HCT116 (cell line): ENCODE results near the gene UQCRC1.

Experiments used
- EZH2 ChIP-seq: fragments of 200-600 bp; sonication (generic); IDR thresholded peaks from 2 replicates; pipeline ENCODE4 v1.6.1; 2017; ENCODE audit warnings: antibody characterized with exemption, mixed run types
- POLR2A ChIP-seq: IDR thresholded peaks from 2 replicates; pipeline ENCODE4 v1.7.0; 2011; ENCODE audit warnings: borderline replicate concordance; ENCODE audit not compliant: insufficient read depth, insufficient read length; ENCODE audit errors: extremely low read depth
- POLR2AphosphoS5 ChIP-seq: IDR thresholded peaks from 2 replicates; pipeline ENCODE4 v1.6.1; 2011; ENCODE audit warnings: mild to moderate bottlenecking, low read depth, low read length, moderate library complexity
- SP1 ChIP-seq: IDR thresholded peaks from 2 replicates; pipeline ENCODE4 v1.6.1; 2012; ENCODE audit warnings: low read depth
- SRF ChIP-seq: IDR thresholded peaks from 2 replicates; pipeline ENCODE4 v1.6.1; 2012; ENCODE audit warnings: low read depth
- YY1 ChIP-seq: IDR thresholded peaks from 2 replicates; pipeline ENCODE4 v1.6.1; 2011; ENCODE audit warnings: low read length, low read depth, moderate library complexity, mild to moderate bottlenecking; ENCODE audit not compliant: insufficient replicate concordance; ENCODE audit errors: extremely low read depth
- ZNF274 ChIP-seq: fragments of 200-500 bp; sonication (Bioruptor generic); IDR thresholded peaks from 2 replicates; pipeline ENCODE4 v1.6.1; 2014; ENCODE audit warnings: mild to moderate bottlenecking, low read depth, low read length, inconsistent platforms
- TF ChIP-seq, protein P1 (sequence below), 3 experiments: fragments of 200-600 bp in 1 of 3; sonication (generic) in 1 of 3; IDR thresholded peaks in 2 of 3; conservative IDR thresholded peaks in 1 of 3; 2 replicates each; pipeline ENCODE4 v1.5.1; 2012 to 2017; ENCODE audit warnings: low read depth in 2 of 3, low read length in 2 of 3, antibody characterized with exemption in 1 of 3, borderline replicate concordance in 1 of 3, control low read depth in 1 of 3, mild to moderate bottlenecking in 1 of 3, mixed read lengths in 1 of 3, mixed run types in 1 of 3, moderate library complexity in 1 of 3; ENCODE audit not compliant: insufficient read depth in 1 of 3
- TF ChIP-seq, protein P2 (sequence below): IDR thresholded peaks from 2 replicates; pipeline ENCODE4 v1.6.1; 2012; ENCODE audit warnings: low read depth

DNA sequence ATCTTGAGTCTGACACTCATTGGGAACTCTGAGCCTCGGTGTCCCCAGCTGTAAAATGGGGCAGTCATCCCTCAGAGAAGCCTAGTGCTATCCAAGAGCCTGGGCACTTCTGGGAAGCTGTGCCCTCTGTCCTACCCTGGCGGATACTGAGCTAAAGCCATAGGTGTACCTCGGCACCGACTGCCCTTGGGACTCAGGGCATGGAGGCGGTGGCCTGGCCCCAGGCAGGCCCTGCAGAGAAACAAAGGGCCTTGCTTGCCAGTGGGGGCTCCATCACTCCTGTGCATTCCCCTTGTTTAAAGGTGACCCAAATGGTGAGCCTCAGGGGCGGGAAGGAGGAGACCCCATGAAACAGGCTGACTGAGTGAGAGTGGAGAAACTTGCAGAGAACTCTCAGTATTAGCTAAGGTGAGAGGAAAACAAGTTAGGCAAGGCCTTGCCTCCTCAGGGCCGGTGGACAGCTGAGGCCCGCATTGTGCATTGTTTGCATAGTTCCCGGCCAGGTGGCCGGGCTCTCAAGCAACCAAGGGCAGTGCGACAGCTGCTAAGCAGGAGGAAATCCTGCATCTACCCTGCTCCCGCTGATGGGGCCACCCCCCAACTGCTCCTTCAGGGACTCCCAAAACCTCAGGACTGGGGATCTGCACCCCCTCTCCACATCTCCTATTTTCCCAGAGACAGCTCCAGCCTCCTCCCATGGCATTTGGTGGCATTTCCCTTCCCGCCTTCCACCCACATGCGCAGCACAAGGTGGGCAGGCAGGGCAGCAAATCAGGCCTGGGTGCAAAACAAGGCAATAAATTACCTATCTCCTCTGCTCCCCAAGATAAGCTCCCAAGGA, 57.1 kb downstream of the UQCRC1 start:
- TF ChIP-seq, protein P1, sequence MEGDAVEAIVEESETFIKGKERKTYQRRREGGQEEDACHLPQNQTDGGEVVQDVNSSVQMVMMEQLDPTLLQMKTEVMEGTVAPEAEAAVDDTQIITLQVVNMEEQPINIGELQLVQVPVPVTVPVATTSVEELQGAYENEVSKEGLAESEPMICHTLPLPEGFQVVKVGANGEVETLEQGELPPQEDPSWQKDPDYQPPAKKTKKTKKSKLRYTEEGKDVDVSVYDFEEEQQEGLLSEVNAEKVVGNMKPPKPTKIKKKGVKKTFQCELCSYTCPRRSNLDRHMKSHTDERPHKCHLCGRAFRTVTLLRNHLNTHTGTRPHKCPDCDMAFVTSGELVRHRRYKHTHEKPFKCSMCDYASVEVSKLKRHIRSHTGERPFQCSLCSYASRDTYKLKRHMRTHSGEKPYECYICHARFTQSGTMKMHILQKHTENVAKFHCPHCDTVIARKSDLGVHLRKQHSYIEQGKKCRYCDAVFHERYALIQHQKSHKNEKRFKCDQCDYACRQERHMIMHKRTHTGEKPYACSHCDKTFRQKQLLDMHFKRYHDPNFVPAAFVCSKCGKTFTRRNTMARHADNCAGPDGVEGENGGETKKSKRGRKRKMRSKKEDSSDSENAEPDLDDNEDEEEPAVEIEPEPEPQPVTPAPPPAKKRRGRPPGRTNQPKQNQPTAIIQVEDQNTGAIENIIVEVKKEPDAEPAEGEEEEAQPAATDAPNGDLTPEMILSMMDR (IDR thresholded peaks at IDR 0.05 in 2 of 3, conservative IDR thresholded peaks at IDR 0.05 in 1 of 3; ENCODE audit: borderline replicate concordance in 1 of 3, insufficient read depth in 1 of 3, low read depth in 2 of 3, low read length in 2 of 3): no peak
- TF ChIP-seq POLR2AphosphoS5 (no peak), ZNF274 (no peak), SP1 (no peak), EZH2 (no peak), SRF (no peak), POLR2A (no peak), YY1 (no peak)
- TF ChIP-seq, protein P2, sequence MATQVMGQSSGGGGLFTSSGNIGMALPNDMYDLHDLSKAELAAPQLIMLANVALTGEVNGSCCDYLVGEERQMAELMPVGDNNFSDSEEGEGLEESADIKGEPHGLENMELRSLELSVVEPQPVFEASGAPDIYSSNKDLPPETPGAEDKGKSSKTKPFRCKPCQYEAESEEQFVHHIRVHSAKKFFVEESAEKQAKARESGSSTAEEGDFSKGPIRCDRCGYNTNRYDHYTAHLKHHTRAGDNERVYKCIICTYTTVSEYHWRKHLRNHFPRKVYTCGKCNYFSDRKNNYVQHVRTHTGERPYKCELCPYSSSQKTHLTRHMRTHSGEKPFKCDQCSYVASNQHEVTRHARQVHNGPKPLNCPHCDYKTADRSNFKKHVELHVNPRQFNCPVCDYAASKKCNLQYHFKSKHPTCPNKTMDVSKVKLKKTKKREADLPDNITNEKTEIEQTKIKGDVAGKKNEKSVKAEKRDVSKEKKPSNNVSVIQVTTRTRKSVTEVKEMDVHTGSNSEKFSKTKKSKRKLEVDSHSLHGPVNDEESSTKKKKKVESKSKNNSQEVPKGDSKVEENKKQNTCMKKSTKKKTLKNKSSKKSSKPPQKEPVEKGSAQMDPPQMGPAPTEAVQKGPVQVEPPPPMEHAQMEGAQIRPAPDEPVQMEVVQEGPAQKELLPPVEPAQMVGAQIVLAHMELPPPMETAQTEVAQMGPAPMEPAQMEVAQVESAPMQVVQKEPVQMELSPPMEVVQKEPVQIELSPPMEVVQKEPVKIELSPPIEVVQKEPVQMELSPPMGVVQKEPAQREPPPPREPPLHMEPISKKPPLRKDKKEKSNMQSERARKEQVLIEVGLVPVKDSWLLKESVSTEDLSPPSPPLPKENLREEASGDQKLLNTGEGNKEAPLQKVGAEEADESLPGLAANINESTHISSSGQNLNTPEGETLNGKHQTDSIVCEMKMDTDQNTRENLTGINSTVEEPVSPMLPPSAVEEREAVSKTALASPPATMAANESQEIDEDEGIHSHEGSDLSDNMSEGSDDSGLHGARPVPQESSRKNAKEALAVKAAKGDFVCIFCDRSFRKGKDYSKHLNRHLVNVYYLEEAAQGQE: no peak
